Suprapubic skin (tissue), 4 donors: ENCODE measurements around the gene SLC35D2.

Source experiments
- EP300 ChIP-seq: sonication (generic); formaldehyde crosslinking; IDR thresholded peaks from one replicate; pipeline ENCODE4 v1.6.1; 2017; ENCODE audit warnings: antibody characterized with exemption
- POLR2AphosphoS5 ChIP-seq, 3 donors: sonication (generic); formaldehyde crosslinking; IDR thresholded peaks; one replicate each; pipeline ENCODE4 v1.6.1; 2017; ENCODE audit warnings: antibody characterized with exemption in 3 of 3
- TF ChIP-seq, protein P1 (sequence below), 2 donors: fragments of 200-600 bp in 1 of 2; fragments of 450-650 bp in 1 of 2; sonication (generic) in 1 of 2; IDR thresholded peaks; one replicate each; pipeline ENCODE4 v1.5.1; 2016 to 2019; ENCODE audit warnings: antibody characterized with exemption in 2 of 2, mild to moderate bottlenecking in 1 of 2, moderate library complexity in 1 of 2

DNA sequence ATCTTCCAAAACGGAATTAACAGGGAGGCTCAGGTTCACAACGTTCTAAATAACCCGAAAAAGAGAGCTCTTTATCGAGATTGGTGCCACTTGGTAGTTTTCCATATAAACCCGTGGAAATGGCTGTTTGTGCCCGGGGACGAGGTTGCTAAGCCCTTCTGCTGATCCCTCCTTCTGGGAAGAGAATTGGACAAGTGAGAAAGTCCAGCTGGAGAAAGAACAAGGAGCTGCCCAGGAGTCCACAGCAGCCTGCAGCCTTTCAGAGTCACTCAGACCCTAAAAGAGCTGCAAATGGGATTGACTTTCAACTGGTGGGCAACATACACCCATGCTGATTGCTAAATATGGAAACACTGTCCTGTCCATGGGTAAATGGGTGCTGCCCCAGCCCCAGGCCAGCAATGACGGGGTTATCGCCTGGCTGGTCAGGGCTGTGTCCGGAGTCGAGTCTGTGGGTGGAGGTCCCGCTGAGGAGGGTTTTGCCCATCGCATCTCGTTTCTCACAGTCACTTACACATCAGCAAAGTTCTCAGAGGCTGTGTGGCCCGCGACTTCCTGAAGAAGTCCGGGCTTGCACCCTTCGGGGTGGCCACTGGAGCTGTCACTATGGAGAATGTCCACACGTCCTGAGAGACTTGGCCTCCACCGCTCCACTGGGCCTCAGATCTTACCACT lies 40.8 kb downstream of the SLC35D2 start:
- TF ChIP-seq POLR2AphosphoS5 (IDR thresholded peaks at IDR 0.05) = no peak
- TF ChIP-seq EP300 = no peak
- TF ChIP-seq, protein P1, sequence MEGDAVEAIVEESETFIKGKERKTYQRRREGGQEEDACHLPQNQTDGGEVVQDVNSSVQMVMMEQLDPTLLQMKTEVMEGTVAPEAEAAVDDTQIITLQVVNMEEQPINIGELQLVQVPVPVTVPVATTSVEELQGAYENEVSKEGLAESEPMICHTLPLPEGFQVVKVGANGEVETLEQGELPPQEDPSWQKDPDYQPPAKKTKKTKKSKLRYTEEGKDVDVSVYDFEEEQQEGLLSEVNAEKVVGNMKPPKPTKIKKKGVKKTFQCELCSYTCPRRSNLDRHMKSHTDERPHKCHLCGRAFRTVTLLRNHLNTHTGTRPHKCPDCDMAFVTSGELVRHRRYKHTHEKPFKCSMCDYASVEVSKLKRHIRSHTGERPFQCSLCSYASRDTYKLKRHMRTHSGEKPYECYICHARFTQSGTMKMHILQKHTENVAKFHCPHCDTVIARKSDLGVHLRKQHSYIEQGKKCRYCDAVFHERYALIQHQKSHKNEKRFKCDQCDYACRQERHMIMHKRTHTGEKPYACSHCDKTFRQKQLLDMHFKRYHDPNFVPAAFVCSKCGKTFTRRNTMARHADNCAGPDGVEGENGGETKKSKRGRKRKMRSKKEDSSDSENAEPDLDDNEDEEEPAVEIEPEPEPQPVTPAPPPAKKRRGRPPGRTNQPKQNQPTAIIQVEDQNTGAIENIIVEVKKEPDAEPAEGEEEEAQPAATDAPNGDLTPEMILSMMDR (IDR thresholded peaks at IDR 0.05) = no peak
